ENCODE results near the gene SPINK2.

The SPINK2 gene

DNA sequence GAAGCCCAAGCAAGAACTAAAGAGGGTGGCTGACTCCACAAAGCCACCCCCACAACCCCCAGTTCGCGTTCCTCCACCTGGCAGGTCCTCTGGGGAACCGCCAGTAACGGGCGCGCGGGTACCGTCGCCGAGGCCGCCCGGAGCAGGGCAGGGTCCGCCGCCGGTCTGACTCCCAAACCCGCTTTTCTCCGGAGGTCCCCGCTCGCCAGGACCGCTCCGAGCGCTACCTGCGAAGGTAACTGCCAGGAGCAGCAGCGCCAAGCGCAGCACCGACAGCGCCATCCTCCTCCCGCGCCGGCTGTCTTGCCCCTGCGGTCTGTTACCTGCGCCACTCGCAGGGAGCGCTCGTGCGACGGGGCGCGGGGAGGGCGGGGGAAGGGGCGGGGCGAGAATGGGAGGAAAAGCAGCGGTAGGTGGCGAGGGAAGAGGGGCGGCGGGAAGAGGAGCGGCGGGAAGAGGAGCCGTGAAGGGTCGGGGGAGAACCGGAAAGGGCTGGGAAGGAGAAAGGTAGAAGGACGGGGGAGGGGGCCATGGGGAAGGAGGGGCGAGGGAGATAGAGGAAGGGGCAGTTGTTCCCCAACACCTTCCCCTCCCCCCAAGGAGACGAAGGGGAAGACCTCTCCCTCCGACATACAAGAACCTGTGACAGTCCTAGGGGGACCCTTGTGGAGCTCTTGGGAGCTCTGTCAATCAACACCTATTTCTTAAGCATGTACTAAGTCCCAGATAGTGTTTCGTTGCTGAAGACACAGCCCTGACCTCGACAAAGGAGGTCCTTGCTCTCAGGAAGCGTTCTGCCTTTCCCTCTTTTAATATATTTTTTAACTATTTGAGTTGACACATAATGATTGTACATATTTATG lies at the start of gene SPINK2:
SPINK2 (minus strand) TSS at position 321 of the 863 bp plus-strand sequence; CDS start at position 282, 39 bp downstream.
- no peak for FAIRE-seq

DNA sequence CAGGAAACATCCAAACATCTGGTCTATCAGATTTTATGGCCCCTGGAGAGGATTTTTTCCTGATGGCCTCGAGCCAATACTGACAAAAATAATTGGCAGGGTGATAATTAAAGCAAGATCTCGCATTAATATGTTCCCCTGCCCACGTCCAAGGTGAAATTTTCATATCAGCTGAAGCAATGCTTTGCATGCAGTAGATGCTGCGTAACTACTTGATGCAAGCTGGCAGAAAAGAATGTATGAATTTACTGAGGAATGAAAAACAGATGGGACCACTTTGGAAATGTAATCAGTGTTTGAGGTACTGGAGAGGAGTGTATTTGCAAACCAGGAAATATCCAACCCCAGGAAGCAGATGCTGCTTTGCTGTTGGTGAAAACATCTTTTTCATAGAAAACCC lies 49.4 kb upstream of the SPINK2 start:
- no peak for FAIRE-seq

DNA sequence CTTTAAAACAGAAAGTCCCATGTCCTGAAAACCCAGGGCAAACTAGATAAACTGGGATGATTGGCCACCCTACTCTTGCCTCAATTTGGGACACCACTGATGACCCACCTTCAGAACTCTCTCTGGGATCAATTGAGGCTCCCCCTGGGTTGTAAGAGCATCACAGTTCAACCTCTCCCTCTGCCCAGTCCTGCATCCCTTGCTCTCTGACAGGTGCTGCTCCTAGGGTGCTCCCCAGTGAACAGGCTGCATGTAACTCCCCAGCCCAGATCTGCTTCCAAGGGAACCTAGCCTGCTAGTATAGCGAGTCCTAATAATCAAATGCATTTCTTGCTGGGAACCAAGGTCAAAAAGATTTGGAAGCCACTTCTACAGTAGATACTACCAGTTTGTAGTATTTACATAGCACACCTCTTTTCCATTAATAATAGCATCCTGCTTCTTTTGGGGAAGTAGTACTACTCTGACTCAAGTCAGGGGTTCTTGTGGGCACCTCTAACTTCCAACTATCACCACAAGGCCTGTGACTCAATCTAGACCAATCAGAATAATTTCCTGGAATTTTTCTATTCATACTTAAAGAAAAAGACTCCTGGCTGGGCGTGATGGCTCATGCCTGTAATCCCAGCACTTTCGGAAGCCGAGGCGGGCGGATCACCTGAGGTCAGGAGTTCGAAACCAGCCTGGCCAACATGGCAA lies 42.1 kb upstream of the SPINK2 start:
- no peak for FAIRE-seq

DNA sequence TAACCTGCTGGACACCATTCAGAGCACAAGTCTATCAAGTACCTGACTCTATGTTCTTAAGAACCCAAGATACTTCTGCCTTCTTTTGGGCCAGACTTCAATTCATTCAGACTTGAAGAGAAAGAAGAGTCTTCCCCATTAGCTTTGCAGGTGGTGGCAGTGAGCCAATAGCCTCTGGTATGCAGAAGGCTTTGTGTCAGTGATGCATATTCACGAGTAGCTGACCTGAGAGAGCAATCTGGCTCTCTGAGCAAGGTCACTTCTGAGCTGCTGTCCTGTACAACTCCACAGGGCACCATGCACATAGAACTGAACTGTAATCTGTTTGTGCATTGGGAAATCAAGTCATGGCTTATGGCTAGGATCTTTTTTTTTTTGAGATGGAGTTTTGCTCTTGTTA lies 39.9 kb upstream of the SPINK2 start:
- FAIRE-seq = no peak

DNA sequence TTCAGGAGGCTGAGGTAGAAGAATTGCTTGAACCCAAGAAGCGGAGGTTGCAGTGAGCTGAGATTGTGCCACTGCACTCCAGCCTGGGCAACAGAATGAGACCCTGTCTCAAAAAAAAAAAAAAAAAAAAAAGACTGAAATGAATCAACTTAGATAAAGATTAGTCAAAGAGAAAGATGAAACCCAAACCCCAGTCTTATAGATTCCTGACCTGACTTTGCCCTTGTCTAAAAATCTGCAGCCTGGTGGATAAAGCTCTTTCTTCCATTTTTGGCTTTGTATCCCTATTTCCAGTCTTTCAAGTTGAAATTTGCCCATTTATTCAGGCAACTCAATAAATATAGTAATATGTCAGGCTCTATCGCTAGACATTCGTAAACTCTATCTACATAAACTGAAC lies 39.3 kb upstream of the SPINK2 start:
- FAIRE-seq = no peak

DNA sequence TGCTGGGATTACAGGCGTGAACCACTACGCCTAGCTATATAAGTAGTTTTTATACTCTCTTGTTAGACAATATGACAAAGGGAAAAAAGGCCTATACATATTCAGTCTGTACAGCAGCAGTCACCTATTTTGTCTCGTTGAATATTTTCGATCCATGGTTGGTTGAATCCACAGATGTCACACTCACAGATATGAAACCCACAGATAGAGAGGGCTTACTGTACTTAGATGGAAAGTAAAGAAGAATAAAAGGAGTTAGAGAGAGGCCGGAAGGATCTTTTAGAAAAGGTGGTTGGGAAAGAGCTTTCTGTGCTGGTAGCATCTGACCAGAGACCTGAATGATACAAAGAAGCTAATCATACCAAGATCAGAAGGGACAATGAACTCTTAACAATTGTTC lies 38.3 kb upstream of the SPINK2 start:
- FAIRE-seq = no peak

DNA sequence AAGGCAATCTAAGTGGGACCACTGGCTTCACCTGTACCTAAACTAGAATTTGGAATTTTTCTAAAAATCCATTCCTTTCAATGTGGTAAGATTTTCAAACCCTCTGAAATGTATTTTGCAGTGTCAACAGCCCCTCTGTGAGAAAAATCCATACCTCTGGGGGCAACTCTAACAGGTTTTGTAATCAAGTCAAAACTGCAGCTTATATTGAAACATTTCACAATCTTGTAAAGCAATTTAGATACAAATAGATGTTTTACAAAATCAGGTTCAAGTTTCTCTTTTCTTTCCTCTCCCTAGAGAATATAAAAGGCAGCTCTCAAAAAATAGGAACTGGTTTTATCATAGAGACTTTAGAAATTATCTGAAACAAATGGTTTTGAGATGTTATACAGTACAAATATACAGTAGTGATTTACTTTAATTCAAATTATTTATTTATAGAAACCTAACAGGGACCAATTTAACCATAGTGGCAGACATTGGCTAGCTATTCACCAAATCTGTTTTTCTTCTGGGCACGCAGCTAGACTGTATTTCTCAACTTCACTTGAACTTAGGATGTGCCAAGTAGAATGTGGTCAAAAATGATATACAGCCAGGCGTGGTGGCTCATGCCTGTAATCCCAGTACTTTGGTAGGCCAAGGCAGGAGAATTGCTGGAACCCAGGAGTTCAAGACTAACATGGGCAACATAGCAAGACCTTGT lies 36.3 kb upstream of the SPINK2 start:
- no peak for FAIRE-seq

DNA sequence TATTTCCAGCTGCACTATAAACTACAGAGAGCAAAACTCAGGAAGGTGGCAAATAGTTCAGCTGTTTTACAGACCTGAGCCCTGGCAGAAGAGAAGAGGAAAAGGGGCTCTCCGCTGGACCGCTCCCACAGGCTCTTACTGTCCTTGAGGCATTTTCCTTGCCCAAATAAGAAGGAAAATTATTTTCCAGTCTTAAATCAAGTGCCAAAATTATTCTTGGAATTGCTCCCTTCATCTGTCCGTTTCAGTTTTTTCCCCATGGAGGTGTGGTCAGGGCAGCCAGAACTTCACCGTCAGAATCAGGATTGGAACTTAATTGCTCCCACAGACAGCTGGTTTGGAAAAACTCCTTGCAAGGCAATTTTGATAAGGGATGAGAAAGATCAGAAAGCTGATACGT lies 35.2 kb upstream of the SPINK2 start:
- FAIRE-seq = no peak

DNA sequence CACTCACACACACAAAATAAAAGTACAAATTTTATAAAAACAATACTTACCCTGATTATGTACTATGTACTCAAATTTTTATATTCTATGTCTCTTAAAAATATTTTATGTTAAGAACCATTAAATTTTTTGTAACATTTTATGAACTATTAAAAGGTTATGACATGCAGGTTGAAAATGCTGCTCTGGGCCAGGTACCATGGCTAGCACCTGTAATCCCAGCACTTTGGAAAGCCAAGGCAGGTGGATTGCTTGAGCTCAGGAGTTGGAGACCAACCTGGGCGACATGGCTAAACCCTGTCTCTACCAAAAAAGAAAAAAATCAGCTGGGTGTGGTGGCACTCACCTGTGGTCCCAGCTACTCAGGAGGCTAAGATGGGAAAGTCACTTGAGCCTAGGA lies 29.4 kb upstream of the SPINK2 start:
- no peak for FAIRE-seq

GRCh38 chr4:56844802-56845580 lies 23.5 kb upstream of the SPINK2 start:
- FAIRE-seq = no peak

DNA sequence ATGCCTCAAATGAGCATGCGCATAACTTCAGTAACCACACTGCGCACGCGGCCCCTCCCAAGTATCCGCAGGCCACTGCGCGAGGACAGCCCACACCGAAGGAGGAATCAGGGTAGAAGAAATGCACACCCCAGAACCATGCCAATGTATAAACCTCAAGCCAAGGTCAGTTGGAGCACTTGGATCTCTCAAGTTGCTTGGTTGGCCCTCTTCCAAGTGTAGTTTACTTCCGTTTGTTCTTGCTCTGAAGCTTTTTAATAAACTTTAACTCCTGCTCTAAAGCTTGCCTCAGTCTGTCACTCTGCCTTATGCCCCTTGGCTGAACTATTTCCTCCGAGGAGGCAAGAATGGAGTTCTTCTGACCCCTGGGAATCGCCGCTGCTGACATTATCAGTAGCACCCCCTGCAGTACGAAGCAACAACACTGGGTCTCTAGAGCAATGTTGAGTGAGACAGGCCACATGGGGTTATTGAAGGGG lies 22.0 kb upstream of the SPINK2 start:
- FAIRE-seq = no peak

DNA sequence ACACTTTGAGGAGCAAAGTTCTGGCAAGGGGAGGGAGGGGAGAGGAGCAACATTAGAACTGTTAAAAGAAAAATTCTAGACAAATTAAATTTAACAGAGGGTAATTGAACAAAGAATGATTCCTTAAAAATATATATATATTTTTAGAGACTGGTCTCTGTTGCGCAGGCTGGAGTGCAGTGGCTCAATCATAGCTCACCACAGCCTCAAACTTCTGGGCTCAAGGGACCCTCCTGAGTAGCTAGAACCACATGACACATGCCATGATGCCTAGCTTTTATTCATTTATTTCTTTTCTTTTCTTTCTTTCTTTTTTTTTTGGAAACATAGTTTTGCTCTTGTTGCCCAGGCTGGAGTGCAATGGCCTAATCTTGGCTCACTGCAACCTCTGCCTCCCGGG lies 19.1 kb upstream of the SPINK2 start:
- FAIRE-seq = no peak

DNA sequence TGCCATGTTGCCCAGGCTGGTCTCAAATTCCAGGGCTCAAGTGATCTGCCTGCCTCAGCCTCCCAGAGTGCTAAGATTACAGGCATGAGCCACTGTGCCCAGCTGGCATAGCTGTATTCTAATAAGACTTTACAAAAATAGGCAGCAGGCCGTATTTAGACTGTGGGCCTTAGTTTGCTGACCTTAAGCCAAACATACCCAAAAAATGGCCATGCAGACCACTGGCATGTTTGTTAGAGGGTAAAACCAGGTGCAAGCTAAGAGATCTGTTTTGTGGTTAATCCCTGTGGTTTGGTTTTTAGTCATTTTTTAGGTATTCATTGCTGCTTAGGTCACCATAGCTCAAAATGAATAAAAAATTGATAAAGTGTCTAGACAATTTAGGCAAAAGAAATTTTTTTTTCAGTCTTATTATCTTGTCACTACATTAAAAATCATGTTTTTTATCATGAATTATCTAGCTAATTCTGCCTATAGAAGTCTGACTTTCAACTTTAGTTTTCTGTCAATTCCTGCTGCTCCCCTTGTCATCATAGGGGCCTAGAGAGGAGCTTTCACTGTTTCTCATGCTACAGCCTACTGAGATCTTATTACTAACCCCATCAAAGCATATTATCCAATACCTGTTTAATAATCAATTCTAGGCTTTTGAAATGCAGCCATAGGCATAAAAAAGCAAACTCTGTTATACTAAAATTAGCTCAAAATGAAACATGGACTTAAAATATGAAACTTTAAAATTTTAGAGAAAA lies 7.5 kb upstream of the SPINK2 start:
- no peak for FAIRE-seq

DNA sequence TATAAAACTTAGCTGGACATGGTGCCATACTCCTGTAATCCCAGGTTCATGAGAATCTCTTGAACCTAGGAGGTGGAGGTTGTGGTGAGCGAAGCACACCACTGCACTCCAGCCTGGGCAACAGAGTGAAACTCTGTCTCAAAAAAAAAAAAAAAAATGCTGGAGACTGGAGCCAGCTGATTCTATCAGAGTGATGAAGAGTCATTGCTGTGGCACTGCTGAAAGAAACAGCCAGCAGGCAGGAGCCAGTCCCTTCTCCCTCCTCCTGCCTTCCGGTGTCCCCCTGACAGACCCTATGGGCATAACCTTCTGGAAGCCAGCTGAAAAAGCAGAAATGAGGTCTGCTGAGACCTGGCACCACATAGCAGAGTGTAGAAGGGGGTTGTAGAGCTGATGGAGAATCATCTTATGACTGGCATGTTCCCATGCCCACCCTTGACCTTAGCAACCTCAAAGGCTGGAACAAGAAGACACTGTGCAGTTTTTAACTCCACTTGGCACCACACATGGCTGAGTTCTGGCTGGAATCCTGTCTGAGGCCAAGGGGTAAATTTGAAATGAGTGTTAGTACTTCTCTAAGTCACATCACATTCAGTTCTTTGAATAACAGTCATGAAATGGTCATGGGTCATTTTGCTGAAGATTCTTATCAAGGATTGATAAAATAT lies 2.6 kb upstream of the SPINK2 start:
- FAIRE-seq = no peak

DNA sequence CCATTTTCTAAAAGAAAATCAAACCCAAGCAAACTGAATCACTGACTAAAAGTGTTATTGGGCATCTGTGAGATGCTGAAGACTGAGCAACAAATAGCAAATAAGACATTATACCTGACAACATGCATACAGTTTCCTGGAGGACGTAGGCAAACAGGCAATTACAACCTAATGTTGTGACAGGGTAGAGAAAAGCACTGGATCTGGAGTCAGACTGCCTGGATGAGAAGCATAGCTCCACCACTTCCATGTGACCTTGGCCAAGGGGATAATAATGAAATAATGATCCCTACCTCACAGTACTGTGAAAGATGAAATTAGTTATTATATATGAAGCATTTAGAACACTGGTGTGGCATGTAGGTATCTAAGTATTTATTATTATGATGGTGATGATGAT lies 2.7 kb downstream of the SPINK2 start:
- FAIRE-seq = no peak

- no peak for FAIRE-seq
These were observed 3.5 kb downstream of the SPINK2 start for GRCh38 chr4:56817840-56818491.

DNA sequence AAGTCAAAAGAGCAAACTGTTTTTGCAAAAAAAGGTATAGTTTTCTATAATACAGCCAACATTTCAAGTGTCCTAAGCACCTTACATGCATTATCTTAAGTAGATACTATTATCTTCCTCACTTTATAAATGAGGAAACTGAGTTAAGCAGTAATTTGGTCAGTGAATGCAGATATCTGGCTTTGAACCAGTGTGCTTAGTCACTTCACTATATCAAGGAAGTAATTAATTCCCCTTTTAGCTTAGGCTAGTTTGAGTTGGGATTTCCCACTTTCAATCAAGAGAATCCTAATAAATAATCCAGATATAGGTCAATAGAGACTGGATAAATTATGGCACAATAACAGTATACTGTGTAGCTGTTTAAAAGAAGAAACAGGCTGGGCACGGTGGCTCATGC lies 14.8 kb downstream of the SPINK2 start:
- FAIRE-seq = no peak

DNA sequence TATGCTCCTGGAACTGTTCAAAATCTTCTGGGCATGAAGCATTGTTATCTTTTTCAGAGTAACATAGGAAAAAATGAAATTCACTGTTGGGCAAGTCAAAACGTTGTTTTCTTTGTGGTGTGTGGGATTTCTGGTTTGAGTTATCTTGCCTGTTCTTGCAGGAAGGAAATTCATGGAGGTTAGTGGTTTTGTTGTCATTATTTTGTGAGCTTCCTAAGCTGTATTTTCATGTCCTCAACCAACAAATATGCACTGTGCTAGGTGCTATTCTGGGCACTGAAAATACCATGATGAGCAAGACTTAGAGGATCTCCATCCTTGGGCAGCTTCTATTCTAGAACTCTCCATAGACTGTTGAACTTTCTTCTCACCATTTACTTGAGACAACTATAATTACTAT lies 16.9 kb downstream of the SPINK2 start:
- FAIRE-seq = no peak

- FAIRE-seq = no peak
These were observed 18.0 kb downstream of the SPINK2 start for GRCh38 chr4:56803471-56803870.

DNA sequence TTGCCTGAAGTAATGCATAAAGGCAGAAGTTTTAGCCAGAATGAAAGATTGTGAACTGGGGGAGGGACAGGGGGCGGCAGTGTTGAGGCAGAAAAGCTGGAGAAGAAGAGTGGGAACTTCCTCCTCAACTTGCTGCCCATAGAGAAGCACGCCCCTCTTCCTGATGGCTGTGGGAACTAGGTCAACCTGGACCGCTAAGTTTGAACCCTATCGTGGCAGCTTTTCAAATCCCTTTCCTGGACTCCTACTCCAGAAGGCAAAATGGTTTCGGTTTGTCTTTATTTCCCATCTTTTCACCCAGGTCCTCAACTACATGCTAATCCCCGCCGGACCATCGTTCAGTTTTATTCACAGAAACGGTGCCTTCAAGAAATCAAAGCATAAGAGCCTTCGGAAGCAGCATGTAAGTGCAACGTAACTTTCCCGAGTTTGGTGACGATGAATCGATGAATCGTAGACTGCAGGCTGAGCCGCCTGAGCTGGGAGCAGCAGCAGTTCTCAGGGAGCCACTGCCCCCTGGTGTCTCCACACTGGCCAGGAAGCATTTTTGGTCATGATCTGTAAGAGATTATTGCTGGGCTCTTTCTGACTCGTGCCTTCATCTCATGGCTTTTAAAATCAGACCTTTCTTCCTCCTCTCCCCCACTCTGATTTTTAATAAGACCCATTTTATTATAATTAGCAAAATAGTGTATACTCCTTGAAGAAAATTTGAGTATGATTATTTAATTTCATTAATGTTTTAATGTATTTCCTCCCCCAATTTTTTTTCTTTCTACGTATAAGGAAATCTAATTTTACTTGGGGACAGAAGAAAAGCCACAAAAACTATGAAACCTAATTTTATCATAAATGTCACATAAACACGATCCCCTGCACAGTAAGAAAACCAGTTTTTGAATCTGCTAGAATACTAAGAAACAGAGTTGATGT lies 21.4 kb downstream of the SPINK2 start:
- FAIRE-seq = peak; percentile 92
